Mucosa of descending colon (tissue), 3 donors: Measurements from ENCODE around the gene RARG. TPM values are rescaled to one million over a fixed set of nuclear protein-coding genes. Genes with fewer than 3 reads are reported as not detected.

Source experiments
- ATAC-seq: fragments of 200-7000 bp; cut with Tn5 transposase; one replicate; pipeline ENCODE4 v1.9.1; 2020; ENCODE audit warnings: mild to moderate bottlenecking, moderate library complexity
- DNase-seq, 3 donors: peaks; one replicate each; pipeline ENCODE4 v3.0.0-alpha.2; 2020
- H3K36me3 ChIP-seq: fragments of 200-600 bp; one replicate; pipeline ENCODE4 v1.8.0; 2021; ENCODE audit warnings: low read depth, mild to moderate bottlenecking
- H3K4me1 ChIP-seq: fragments of 200-600 bp; one replicate; pipeline ENCODE4 v1.8.0; 2021; ENCODE audit warnings: low read depth, mild to moderate bottlenecking
- H3K4me3 ChIP-seq: fragments of 200-600 bp; one replicate; pipeline ENCODE4 v1.8.0; 2021; ENCODE audit warnings: mild to moderate bottlenecking
- H3K9me3 ChIP-seq: fragments of 200-600 bp; one replicate; pipeline ENCODE4 v1.8.0; 2021; ENCODE audit warnings: mild to moderate bottlenecking
- CTCF ChIP-seq: fragments of 200-600 bp; IDR thresholded peaks from one replicate; pipeline ENCODE4 v1.8.0; 2022; ENCODE audit warnings: antibody characterized with exemption, mild to moderate bottlenecking
- intact Hi-C, 2 donors: fragments of 100-400 bp; cut with DNase I in 1 of 2; cut with micrococcal nuclease in 1 of 2; formaldehyde crosslinking; loops; one replicate each; pipeline versions ENCODE4 v1.11.0 to v1.11.1; 2022; cut with DNase I, micrococcal nuclease
- total RNA-seq, 3 donors: library from RNA; stranded (reverse); fragmentation: NEBNext Ultra II Directional in 2 of 3; extraction: Animal tissue kit (Norgen Biotek cat#: 25700) in 2 of 3; gene quantifications; one replicate each; pipeline versions ENCODE4 v1.2.1 to v1.2.4, GENCODE V29; 2021 to 2023
- donor health status: DM: no; HTN: no; CAD: no; lungs with moderate emphysema.
- donor health status: DM: no; HTN: no; CAD: no.
- donor health status: DM: no; HTN: yes; CAD: no.

Gene RARG
- total RNA-seq, 3 donors from 2014 or later = 10.7 to 35.3 (median 16.9) TPM

GRCh38 chr12:53224061-53224896 lies 7.7 kb downstream of the RARG start:
- peaks cover 36% of the 10 kb centered on the region for H3K4me1 ChIP-seq
- no peak for ATAC-seq
- no peaks in the 10 kb centered on the region for H3K36me3 ChIP-seq
- H3K4me3 ChIP-seq = no peak overlapping the region
- TF ChIP-seq CTCF = no peak
- DNase-seq = peak in 2 of 3 donors; percentile 54 to 63
- intact Hi-C loops = no loop called here
- H3K9me3 ChIP-seq = no peaks in the 10 kb centered on the region

- DNase-seq (peak in 2 of 3 donors; percentile 26 to 39), ATAC-seq (no peak)
- intact Hi-C loops = no loop called here
- Histone ChIP-seq H3K36me3 (no peaks in the 10 kb centered on the region), H3K4me3 (no peak overlapping the region), H3K4me1 (peaks cover 44% of the 10 kb centered on the region), H3K9me3 (no peaks in the 10 kb centered on the region)
- TF ChIP-seq CTCF = no peak
These were observed 8.5 kb downstream of the RARG start for GRCh38 chr12:53223389-53224060.

GRCh38 chr12:53222806-53223261 lies 9.2 kb downstream of the RARG start:
- H3K9me3 ChIP-seq = no peaks in the 10 kb centered on the region
- H3K4me1 ChIP-seq = peaks cover 50% of the 10 kb centered on the region

GRCh38 chr12:53222170-53222721 lies 9.8 kb downstream of the RARG start:
- DNase-seq (peak in 1 of 3 donors; percentile 32), ATAC-seq (no peak)
- H3K36me3 ChIP-seq = no peaks in the 10 kb centered on the region
- H3K4me3 ChIP-seq = no peak overlapping the region
- peaks cover 56% of the 10 kb centered on the region for H3K4me1 ChIP-seq
- intact Hi-C loops = no loop called here
- no peaks in the 10 kb centered on the region for H3K9me3 ChIP-seq
- no peak for TF ChIP-seq CTCF

More at GRCh38 chr12:53222806-53223261, 9.2 kb downstream of the RARG start:
- ATAC-seq (no peak), DNase-seq (peak in 1 of 3 donors; percentile 28)
- H3K4me3 ChIP-seq = no peak overlapping the region
- intact Hi-C loops = no loop called here
- H3K36me3 ChIP-seq = no peaks in the 10 kb centered on the region
- TF ChIP-seq CTCF = no peak

GRCh38 chr12:53221203-53222080 lies 10.6 kb downstream of the RARG start:
- H3K9me3 ChIP-seq = no peaks in the 10 kb centered on the region
- peak overlapping the region; percentile 7 for H3K4me3 ChIP-seq
- H3K4me1 ChIP-seq = peaks cover 63% of the 10 kb centered on the region
- DNase-seq (peak; percentile 79 to 90 (median 89)), ATAC-seq (peak; percentile 66)
- H3K36me3 ChIP-seq = no peaks in the 10 kb centered on the region
- no peak for TF ChIP-seq CTCF
- intact Hi-C loops = no loop called here
